ENCODE measurements around the gene PFKFB2.

DNA sequence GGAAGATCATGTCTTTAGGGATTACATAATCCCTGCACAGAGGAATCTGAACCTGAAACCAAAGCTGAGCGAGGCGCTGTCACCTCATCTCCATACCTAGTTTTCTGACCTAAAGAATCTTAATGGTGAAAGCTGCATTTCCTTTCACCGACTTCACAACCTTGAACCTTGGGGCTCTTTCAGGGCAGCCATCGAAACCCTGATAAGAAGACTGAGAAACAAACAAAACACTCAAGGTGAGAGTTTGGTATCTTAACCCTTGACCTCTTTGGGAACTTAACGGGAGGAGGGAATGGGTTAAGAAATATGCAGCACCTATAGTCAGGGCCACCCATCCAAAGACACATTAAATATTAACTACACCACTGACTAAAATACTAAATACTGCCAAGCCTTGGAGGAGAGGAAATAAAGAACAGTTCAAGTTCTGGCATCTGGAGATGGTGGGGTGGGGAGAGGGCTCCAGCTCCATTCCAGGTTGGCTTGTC, 22.5 kb upstream of the PFKFB2 start:
- no peak for TF ChIP-seq ZNF274 (IDR thresholded peaks at IDR 0.05; ENCODE audit: borderline replicate concordance, extremely low read depth, low read length)
- no peak for TF ChIP-seq POLR2AphosphoS5 (IDR thresholded peaks at IDR 0.05; ENCODE audit: low read depth, low read length)
- no peak for TF ChIP-seq CTCF (IDR thresholded peaks at IDR 0.05; ENCODE audit: control extremely low read depth in 1 of 3, insufficient read depth in 1 of 3, low read depth in 1 of 3, low read length in 3 of 3)
- no peak for TF ChIP-seq CBX5 (IDR thresholded peaks at IDR 0.05; ENCODE audit: low read depth, low read length)
- no peak for TF ChIP-seq JUN (IDR thresholded peaks at IDR 0.05; ENCODE audit: low read depth, low read length)
- no peak for TF ChIP-seq CBX8 (IDR thresholded peaks at IDR 0.05; ENCODE audit: borderline replicate concordance, low read depth, low read length)
- TF ChIP-seq POLR2A (IDR thresholded peaks at IDR 0.05; ENCODE audit: control extremely low read depth in 1 of 2, low read depth in 2 of 2, low read length in 2 of 2): no peak
- no peak for TF ChIP-seq E2F6 (IDR thresholded peaks at IDR 0.05)

Measured in H1 (cell line).